ENCODE results near the gene TBL3.

TBL3 gene

DNA sequence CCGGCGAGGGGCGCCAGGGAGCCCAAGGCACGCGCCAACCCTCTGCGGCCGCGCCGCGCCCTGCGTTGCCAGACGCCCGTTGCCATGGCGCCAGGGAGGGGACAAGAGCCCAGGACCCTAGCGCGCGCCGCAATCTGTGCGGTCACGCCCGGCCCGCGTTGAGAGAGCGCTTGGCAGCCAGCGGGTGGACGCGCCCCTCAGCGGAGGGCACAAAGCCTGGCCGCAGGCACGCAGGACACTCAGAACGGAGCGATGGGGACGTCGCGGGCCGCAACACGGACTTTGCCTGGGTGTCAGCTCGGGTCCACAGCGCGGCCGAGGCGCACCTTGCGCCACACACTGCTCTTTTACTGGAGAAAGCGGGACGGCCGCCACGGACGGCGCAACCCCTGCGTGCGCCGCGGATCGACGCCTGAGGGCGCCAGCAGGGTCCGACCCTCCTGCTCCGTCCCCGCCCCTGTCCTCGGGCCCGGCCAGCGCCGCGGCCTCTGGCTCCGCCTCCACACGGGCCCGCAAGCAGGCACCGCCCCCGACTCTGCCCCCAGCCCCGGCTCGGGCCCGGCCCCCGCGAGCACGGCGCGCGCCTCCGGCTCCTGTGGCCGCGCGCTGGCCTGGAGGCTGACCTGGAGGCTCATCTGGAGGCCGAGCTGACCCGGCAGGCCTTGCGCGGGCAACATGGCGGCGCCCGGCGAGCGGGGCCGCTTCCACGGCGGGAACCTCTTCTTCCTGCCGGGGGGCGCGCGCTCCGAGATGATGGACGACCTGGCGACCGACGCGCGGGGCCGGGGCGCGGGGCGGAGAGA lies 11.9 kb downstream of the TBL3 start, which contains the start of gene GFER (continued):
- TF ChIP-seq, protein P1, sequence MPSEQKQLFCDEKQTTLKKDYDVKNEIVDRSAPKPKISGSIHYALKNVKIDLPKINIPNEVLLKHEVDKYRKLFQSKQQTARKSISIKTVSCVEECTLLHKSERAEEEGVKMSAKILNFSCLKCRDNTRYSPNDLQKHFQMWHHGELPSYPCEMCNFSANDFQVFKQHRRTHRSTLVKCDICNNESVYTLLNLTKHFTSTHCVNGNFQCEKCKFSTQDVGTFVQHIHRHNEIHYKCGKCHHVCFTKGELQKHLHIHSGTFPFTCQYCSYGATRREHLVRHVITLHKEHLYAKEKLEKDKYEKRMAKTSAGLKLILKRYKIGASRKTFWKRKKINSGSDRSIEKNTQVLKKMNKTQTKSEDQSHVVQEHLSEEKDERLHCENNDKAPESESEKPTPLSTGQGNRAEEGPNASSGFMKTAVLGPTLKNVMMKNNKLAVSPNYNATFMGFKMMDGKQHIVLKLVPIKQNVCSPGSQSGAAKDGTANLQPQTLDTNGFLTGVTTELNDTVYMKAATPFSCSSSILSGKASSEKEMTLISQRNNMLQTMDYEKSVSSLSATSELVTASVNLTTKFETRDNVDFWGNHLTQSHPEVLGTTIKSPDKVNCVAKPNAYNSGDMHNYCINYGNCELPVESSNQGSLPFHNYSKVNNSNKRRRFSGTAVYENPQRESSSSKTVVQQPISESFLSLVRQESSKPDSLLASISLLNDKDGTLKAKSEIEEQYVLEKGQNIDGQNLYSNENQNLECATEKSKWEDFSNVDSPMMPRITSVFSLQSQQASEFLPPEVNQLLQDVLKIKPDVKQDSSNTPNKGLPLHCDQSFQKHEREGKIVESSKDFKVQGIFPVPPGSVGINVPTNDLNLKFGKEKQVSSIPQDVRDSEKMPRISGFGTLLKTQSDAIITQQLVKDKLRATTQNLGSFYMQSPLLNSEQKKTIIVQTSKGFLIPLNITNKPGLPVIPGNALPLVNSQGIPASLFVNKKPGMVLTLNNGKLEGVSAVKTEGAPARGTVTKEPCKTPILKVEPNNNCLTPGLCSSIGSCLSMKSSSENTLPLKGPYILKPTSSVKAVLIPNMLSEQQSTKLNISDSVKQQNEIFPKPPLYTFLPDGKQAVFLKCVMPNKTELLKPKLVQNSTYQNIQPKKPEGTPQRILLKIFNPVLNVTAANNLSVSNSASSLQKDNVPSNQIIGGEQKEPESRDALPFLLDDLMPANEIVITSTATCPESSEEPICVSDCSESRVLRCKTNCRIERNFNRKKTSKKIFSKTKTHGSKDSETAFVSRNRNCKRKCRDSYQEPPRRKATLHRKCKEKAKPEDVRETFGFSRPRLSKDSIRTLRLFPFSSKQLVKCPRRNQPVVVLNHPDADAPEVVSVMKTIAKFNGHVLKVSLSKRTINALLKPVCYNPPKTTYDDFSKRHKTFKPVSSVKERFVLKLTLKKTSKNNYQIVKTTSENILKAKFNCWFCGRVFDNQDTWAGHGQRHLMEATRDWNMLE (tag by site-specific recombination; conservative IDR thresholded peaks at IDR 0.05; ENCODE audit: low read depth), result no peak
- TF ChIP-seq ZNF138 (tag by site-specific recombination; IDR thresholded peaks at IDR 0.05; ENCODE audit: borderline replicate concordance), result no peak
- no peak for TF ChIP-seq ZNF311 (tag by site-specific recombination; IDR thresholded peaks at IDR 0.05; ENCODE audit: borderline replicate concordance)
- TF ChIP-seq ZNF132 (tag by site-specific recombination; IDR thresholded peaks at IDR 0.05; ENCODE audit: borderline replicate concordance), result no peak
- peak; percentile 94 for TF ChIP-seq KLF16 (tag by site-specific recombination; IDR thresholded peaks at IDR 0.05)
- no peak for TF ChIP-seq ZNF791 (tag by site-specific recombination; IDR thresholded peaks at IDR 0.05)
- TF ChIP-seq, protein P2, sequence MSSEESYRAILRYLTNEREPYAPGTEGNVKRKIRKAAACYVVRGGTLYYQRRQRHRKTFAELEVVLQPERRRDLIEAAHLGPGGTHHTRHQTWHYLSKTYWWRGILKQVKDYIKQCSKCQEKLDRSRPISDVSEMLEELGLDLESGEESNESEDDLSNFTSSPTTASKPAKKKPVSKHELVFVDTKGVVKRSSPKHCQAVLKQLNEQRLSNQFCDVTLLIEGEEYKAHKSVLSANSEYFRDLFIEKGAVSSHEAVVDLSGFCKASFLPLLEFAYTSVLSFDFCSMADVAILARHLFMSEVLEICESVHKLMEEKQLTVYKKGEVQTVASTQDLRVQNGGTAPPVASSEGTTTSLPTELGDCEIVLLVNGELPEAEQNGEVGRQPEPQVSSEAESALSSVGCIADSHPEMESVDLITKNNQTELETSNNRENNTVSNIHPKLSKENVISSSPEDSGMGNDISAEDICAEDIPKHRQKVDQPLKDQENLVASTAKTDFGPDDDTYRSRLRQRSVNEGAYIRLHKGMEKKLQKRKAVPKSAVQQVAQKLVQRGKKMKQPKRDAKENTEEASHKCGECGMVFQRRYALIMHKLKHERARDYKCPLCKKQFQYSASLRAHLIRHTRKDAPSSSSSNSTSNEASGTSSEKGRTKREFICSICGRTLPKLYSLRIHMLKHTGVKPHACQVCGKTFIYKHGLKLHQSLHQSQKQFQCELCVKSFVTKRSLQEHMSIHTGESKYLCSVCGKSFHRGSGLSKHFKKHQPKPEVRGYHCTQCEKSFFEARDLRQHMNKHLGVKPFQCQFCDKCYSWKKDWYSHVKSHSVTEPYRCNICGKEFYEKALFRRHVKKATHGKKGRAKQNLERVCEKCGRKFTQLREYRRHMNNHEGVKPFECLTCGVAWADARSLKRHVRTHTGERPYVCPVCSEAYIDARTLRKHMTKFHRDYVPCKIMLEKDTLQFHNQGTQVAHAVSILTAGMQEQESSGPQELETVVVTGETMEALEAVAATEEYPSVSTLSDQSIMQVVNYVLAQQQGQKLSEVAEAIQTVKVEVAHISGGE (tag by site-specific recombination; conservative IDR thresholded peaks at IDR 0.05; ENCODE audit: low read depth), result no peak; the same call in 1 of the 2 replicates
- TF ChIP-seq, protein P3, sequence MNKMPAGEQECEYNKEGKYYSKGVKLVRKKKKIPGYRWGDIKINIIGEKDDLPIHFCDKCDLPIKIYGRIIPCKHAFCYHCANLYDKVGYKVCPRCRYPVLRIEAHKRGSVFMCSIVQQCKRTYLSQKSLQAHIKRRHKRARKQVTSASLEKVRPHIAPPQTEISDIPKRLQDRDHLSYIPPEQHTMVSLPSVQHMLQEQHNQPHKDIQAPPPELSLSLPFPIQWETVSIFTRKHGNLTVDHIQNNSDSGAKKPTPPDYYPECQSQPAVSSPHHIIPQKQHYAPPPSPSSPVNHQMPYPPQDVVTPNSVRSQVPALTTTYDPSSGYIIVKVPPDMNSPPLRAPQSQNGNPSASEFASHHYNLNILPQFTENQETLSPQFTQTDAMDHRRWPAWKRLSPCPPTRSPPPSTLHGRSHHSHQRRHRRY (tag by site-specific recombination; IDR thresholded peaks at IDR 0.05), result no peak
- TF ChIP-seq, protein P4, sequence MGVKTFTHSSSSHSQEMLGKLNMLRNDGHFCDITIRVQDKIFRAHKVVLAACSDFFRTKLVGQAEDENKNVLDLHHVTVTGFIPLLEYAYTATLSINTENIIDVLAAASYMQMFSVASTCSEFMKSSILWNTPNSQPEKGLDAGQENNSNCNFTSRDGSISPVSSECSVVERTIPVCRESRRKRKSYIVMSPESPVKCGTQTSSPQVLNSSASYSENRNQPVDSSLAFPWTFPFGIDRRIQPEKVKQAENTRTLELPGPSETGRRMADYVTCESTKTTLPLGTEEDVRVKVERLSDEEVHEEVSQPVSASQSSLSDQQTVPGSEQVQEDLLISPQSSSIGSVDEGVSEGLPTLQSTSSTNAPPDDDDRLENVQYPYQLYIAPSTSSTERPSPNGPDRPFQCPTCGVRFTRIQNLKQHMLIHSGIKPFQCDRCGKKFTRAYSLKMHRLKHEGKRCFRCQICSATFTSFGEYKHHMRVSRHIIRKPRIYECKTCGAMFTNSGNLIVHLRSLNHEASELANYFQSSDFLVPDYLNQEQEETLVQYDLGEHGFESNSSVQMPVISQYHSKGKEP (tag by site-specific recombination; IDR thresholded peaks at IDR 0.05), result peak; percentile 69
- TF ChIP-seq OSR2 (tag by site-specific recombination; IDR thresholded peaks at IDR 0.05), result peak; percentile 7; the same call in 1 of the 2 replicates
- TF ChIP-seq, protein P5, sequence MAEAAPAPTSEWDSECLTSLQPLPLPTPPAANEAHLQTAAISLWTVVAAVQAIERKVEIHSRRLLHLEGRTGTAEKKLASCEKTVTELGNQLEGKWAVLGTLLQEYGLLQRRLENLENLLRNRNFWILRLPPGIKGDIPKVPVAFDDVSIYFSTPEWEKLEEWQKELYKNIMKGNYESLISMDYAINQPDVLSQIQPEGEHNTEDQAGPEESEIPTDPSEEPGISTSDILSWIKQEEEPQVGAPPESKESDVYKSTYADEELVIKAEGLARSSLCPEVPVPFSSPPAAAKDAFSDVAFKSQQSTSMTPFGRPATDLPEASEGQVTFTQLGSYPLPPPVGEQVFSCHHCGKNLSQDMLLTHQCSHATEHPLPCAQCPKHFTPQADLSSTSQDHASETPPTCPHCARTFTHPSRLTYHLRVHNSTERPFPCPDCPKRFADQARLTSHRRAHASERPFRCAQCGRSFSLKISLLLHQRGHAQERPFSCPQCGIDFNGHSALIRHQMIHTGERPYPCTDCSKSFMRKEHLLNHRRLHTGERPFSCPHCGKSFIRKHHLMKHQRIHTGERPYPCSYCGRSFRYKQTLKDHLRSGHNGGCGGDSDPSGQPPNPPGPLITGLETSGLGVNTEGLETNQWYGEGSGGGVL (tag by site-specific recombination; IDR thresholded peaks at IDR 0.05), result no peak
- no peak for TF ChIP-seq ZNF37A (tag by site-specific recombination; IDR thresholded peaks at IDR 0.05)
- TF ChIP-seq KLF10 (tag by site-specific recombination; IDR thresholded peaks at IDR 0.05), result peak; percentile 88
- TF ChIP-seq ZNF600 (tag by site-specific recombination; IDR thresholded peaks at IDR 0.05), result peak; percentile 95
- TF ChIP-seq SP2 (tag by site-specific recombination; IDR thresholded peaks at IDR 0.05), result peak; percentile 57
- TF ChIP-seq ZNF248 (tag by site-specific recombination; IDR thresholded peaks at IDR 0.05), result no peak
- TF ChIP-seq, protein P6, sequence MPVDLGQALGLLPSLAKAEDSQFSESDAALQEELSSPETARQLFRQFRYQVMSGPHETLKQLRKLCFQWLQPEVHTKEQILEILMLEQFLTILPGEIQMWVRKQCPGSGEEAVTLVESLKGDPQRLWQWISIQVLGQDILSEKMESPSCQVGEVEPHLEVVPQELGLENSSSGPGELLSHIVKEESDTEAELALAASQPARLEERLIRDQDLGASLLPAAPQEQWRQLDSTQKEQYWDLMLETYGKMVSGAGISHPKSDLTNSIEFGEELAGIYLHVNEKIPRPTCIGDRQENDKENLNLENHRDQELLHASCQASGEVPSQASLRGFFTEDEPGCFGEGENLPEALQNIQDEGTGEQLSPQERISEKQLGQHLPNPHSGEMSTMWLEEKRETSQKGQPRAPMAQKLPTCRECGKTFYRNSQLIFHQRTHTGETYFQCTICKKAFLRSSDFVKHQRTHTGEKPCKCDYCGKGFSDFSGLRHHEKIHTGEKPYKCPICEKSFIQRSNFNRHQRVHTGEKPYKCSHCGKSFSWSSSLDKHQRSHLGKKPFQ (tag by site-specific recombination; IDR thresholded peaks at IDR 0.05), result no peak
- no peak for TF ChIP-seq ZNF707 (tag by site-specific recombination; IDR thresholded peaks at IDR 0.05)
- TF ChIP-seq PRDM1 (tag by site-specific recombination; IDR thresholded peaks at IDR 0.05), result peak; percentile 32; the same call in 1 of the 2 replicates
- TF ChIP-seq, protein P7, sequence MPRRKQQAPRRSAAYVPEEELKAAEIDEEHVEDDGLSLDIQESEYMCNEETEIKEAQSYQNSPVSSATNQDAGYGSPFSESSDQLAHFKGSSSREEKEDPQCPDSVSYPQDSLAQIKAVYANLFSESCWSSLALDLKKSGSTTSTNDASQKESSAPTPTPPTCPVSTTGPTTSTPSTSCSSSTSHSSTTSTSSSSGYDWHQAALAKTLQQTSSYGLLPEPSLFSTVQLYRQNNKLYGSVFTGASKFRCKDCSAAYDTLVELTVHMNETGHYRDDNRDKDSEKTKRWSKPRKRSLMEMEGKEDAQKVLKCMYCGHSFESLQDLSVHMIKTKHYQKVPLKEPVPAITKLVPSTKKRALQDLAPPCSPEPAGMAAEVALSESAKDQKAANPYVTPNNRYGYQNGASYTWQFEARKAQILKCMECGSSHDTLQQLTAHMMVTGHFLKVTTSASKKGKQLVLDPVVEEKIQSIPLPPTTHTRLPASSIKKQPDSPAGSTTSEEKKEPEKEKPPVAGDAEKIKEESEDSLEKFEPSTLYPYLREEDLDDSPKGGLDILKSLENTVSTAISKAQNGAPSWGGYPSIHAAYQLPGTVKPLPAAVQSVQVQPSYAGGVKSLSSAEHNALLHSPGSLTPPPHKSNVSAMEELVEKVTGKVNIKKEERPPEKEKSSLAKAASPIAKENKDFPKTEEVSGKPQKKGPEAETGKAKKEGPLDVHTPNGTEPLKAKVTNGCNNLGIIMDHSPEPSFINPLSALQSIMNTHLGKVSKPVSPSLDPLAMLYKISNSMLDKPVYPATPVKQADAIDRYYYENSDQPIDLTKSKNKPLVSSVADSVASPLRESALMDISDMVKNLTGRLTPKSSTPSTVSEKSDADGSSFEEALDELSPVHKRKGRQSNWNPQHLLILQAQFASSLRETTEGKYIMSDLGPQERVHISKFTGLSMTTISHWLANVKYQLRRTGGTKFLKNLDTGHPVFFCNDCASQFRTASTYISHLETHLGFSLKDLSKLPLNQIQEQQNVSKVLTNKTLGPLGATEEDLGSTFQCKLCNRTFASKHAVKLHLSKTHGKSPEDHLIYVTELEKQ (tag by site-specific recombination; IDR thresholded peaks at IDR 0.05; ENCODE audit: borderline replicate concordance), result no peak

All from HEK293 (cell line).